ENCODE measurements around the gene TMEM221. TPM values are rescaled to one million over a fixed set of nuclear protein-coding genes. Genes with fewer than 3 reads are reported as not detected.

Gene TMEM221
- total and polyA plus RNA-seq, 2 donors (not counting 3 experiments of a cell fraction or from before 2014, with no cell fraction given): 0.08 TPM; not detected in 1

GRCh38 chr19:17483605-17484002 is 35.1 kb upstream of the TMEM221 start:
- ChIA-PET CTCF (interaction anchor here (1.2 to 1.4 kb wide), 2 partner anchors 12 to 17 kb away, joined by 3 to 4 read pairs; no protein-coding TSS in a partner anchor), POLR2A (no interaction called here)
- H3K79me2 ChIP-seq (ENCODE audit: control insufficient read depth, insufficient read depth, low read length): no peaks in the 10 kb centered on the region
- no peaks in the 10 kb centered on the region for H3K36me3 ChIP-seq (ENCODE audit: control insufficient read depth in 2 of 2, extremely low read depth in 1 of 2, insufficient read depth in 2 of 2, low read length in 2 of 2)
- DNase-seq (ENCODE audit: low read depth, low spot score) (no peak), FAIRE-seq (no peak)
- no peaks in the 10 kb centered on the region for H3K9me3 ChIP-seq (replicated peaks; ENCODE audit: control insufficient read depth, insufficient read depth, low read length)
- no peaks in the 10 kb centered on the region for H3K9me1 ChIP-seq (replicated peaks; ENCODE audit: control insufficient read depth, extremely low read depth, insufficient read depth, low read length)
- no TSS peak for BruUV-seq (replicated peaks)
- H3K9ac ChIP-seq (replicated peaks; ENCODE audit: extremely low read depth, insufficient read depth, low read length): no peak overlapping the region
- intact Hi-C loops (cut with micrococcal nuclease): no loop called here
- no peak overlapping the region for H3K27ac ChIP-seq (ENCODE audit: insufficient read depth, low read depth, low read length)
- no peak overlapping the region for H2AFZ ChIP-seq (ENCODE audit: low read depth, low read length)
- no peak overlapping the region for H3K4me2 ChIP-seq (ENCODE audit: insufficient read depth, low read length)
- peaks cover 5% of the 10 kb centered on the region for H3K4me1 ChIP-seq (ENCODE audit: control insufficient read depth, extremely low read depth, insufficient read depth, low read length)
- no peaks in the 10 kb centered on the region for H4K20me1 ChIP-seq (replicated peaks; ENCODE audit: control insufficient read depth, extremely low read depth, insufficient read depth, low read length)
- no peak overlapping the region for H3K4me3 ChIP-seq (replicated peaks in 1 of 3; ENCODE audit: insufficient read depth in 1 of 3, low read depth in 1 of 3, low read length in 3 of 3)
- dilution Hi-C loops (cut with MboI; ENCODE audit: extremely low pct_ligation_motif_present, low sequenced_read_pairs): no loop called here
- TF ChIP-seq GATA2 (IDR thresholded peaks at IDR 0.05; ENCODE audit: insufficient read depth, insufficient read length, low read depth, low read length) (no peak), FOS (IDR thresholded peaks at IDR 0.05; ENCODE audit: borderline replicate concordance, insufficient read depth, low read length) (no peak), CTCF (IDR thresholded peaks at IDR 0.05; ENCODE audit: extremely low read depth in 1 of 2, insufficient read depth in 1 of 2, low read depth in 1 of 2, low read length in 2 of 2) (no peak), MYC (IDR thresholded peaks at IDR 0.05; ENCODE audit: low read depth, low read length) (no peak), JUN (IDR thresholded peaks at IDR 0.05; ENCODE audit: borderline replicate concordance, insufficient read depth, insufficient read length, low read depth) (no peak), MAX (IDR thresholded peaks at IDR 0.05; ENCODE audit: insufficient read depth, insufficient read length) (no peak), POLR2AphosphoS5 (IDR thresholded peaks at IDR 0.05; ENCODE audit: insufficient read depth, low read depth, low read length) (no peak), EZH2 (IDR thresholded peaks at IDR 0.05; ENCODE audit: borderline replicate concordance, low read depth, low read length, severe bottlenecking) (no peak), POLR2A (IDR thresholded peaks at IDR 0.05; ENCODE audit: low read depth, low read length) (no peak)
- H3K27me3 ChIP-seq (ENCODE audit: control insufficient read depth in 2 of 2, insufficient read depth in 2 of 2, low read length in 2 of 2): no peaks in the 10 kb centered on the region

Data from endothelial cell of umbilical vein (primary cell).